Measurements from ENCODE around the gene GPC6.

The GPC6 gene

DNA sequence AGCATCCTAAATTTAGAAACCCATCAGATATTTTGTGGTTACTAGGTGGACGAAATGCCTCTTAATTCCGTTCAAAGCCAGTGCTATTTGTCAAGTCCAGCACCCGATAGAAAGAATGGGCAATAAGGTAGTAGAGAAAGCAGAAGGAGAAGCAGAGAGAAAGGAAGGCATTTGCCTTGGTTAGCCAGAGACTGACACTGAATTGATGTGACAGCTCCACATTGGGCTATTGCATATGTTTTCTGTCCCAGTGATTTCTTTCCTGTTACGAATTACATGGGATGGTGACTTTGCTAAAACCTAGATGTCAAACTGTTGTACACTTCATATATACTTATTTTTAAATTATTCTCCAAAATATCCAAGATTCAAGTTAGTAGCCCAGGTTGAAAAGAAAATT lies 710.3 kb downstream of the GPC6 start:
- TF ChIP-seq GATA3 (IDR thresholded peaks at IDR 0.05; ENCODE audit: low read depth, low read length) (no peak), GATA2 (IDR thresholded peaks at IDR 0.05; ENCODE audit: low read depth, low read length) (no peak)

DNA sequence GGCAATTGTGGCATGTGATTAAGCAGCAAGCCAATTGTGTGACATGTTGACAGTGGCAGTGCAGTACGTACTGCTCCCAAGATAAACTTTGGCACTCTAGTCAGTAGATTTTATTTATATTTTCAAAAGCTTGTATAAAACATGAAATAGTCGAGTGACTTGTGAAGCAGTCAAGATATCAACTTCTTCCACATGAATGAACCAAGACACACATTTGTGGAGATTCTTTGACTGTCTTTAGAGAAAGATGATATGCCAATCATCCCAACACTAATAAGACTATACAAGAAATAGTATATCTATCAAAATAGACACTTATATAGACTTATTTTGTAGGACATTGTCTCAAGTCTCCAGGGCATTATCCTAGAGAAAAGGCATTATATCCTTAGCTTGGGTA lies 714.8 kb downstream of the GPC6 start:
- TF ChIP-seq GATA3 (IDR thresholded peaks at IDR 0.05; ENCODE audit: low read depth, low read length) (no peak), GATA2 (IDR thresholded peaks at IDR 0.05; ENCODE audit: low read depth, low read length) (no peak)

DNA sequence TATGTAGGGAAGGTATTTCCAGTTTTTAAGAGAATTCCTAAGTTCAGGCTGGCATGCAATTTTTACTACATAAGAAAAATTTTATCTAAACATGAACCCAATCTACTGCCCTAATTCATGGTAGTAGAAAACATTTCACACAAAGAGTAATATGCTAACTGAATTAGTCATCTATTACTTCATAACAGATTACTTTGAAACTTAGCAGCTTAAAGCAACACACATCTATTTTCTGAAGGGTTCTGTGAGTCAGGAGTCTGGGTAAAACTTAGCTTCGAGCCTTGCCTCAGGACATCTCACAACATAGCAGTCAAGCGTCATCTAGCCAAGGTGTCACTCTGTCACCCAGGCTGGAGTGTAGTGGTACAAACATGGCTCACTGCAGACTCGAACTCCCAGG lies 715.4 kb downstream of the GPC6 start:
- TF ChIP-seq GATA3 (IDR thresholded peaks at IDR 0.05; ENCODE audit: low read depth, low read length) (no peak), GATA2 (IDR thresholded peaks at IDR 0.05; ENCODE audit: low read depth, low read length) (no peak)

DNA sequence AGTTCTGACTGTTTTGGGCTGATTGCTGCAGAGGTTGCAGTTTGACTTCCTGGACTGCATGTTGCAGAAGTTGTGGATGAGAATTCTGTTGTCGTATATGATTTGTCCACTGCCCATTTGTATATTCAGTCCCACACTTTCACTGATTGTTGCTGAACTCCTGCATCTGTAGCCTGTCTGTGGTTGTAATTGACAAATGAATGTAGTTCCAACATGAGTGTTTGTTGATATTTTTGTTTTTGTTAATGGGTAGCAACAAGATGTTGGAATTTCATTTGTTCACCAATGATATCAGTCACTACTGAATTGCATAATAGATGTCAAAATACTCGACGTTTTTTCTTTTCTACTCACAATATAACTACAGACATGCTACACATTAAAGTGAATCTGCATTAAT lies 719.0 kb downstream of the GPC6 start:
- no peak for TF ChIP-seq GATA2 (IDR thresholded peaks at IDR 0.05; ENCODE audit: low read depth, low read length)

DNA sequence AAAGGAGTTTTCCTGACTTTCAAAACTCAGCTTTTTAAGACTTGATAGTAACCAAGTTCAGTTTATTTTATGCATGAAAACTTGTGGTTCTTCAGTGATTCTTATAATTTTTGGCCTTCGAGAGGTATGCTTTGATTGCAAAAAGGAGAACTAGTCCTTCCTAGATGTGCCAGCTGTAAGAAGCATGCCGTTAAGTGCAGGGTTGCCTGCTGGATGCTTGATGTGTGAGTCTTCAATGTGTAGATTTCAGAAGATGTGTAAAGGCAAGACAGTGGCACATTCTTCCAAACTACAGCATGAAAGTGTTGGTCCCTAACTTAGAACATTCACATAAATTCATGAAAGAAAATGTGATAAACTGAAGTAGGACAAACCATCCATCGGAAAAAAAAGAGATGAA lies 720.4 kb downstream of the GPC6 start:
- TF ChIP-seq GATA2 (IDR thresholded peaks at IDR 0.05; ENCODE audit: low read depth, low read length) (no peak), GATA3 (IDR thresholded peaks at IDR 0.05; ENCODE audit: low read depth, low read length) (no peak)

DNA sequence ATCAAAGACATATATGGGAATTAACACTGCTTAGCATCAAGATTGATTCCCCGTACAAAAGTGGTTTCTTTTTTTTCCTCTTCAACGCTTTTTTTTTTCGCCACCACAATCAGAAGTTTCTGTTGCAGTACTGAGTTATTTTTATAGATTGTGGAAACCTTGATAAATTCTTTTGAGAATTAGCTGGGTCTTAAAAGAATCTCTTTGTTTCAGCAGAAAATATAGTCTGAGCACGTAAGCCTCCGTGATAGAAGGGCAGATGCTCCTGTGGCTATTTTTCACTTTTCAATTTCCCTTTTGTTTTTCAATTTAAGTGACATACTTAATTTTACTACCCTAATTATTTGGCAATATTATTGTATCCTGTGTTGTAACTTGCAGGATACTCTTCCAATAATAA lies 721.0 kb downstream of the GPC6 start:
- TF ChIP-seq GATA2 (IDR thresholded peaks at IDR 0.05; ENCODE audit: low read depth, low read length) (no peak), GATA3 (IDR thresholded peaks at IDR 0.05; ENCODE audit: low read depth, low read length) (no peak)

DNA sequence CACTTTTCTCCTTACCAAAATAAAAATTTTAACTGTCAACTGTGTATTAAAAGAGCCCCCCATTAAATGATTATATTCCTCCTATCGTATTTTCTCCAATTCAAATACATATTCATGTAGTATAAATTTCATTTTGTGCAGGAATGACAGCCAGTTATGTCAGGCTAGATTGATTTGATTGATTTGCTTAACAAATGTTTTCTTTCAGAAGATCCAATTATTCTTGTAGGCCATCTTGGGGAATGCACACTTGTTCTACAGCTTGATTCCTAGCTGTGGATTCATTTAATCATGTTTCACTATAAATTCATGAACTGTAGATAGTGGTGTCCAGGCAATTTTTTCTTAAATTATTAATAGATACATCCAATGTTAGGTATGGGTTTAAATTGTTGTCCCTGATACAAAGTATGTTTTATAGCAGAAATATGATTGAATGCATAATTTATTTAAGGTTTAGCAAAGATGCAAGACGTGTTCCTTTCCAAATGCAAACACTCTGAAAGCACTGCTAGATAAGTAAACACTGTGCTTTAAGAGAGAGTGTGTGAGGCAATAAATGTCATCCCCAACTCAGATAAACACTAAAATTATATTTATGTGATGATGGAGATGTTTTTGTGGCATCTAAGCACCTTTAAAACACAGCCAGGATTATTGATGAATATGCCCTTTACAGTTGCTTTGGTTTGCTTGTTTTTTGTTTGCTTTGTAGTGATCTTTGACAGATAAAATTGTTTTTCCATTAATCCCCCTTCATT lies 721.7 kb downstream of the GPC6 start:
- TF ChIP-seq GATA3 (IDR thresholded peaks at IDR 0.05; ENCODE audit: low read depth, low read length) (no peak), GATA2 (IDR thresholded peaks at IDR 0.05; ENCODE audit: low read depth, low read length) (no peak)

DNA sequence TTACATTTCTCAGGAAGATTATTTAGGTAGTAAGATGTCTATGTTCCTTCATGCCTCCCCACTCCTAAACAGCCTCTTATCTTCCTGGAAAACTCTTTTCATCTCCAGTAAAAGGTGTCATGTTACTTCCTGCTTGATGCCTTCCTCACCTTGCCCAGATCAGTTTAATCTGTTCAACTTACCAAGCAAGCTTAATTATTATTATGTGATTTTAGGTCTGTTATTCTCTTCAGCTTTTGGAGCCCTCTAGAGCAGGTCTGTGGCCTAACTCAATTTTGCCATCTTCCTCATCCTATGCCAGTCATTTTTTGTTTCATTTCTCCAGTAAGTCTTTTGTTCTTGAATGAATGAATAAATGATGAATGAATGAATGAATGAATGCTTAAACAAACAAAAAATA lies 724.5 kb downstream of the GPC6 start:
- TF ChIP-seq GATA3 (IDR thresholded peaks at IDR 0.05; ENCODE audit: low read depth, low read length) (no peak), GATA2 (IDR thresholded peaks at IDR 0.05; ENCODE audit: low read depth, low read length) (no peak)

DNA sequence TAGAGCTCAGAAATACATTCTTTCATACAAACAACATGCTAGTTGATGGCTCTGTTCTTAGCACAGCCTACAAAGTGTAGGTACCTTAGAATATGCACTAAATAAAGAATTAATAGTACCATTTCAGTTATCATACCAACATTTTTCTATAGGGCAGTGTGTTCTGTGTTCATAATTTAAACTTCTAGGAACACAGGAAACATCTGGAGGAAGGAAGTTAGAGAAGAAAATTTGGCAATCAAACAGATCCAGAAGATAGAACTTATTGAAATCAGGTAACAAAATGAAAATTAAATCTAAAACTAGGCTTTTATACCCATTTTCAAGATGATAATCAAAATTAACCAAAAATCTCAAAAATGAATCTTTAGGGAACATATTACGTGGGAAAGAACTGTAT lies 725.3 kb downstream of the GPC6 start:
- TF ChIP-seq GATA2 (IDR thresholded peaks at IDR 0.05; ENCODE audit: low read depth, low read length) (no peak), GATA3 (IDR thresholded peaks at IDR 0.05; ENCODE audit: low read depth, low read length) (no peak)

DNA sequence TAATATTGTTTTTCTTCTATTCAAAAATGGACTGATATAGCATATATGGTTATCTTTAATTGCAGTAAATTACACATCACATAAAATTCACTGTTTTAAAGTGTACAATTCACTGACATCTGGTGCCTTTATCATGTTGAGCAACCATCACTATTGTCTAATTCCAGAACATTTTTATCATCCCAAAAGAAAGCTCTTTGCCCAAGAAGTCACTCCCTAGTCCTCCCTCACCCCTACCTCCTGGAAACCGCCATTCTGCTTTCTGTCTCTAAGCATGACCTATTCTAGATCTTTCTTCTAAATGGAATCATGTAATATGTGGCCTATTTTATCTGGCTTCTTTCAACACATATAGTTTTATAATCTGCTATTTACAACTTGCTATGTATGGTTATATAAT lies 727.2 kb downstream of the GPC6 start:
- TF ChIP-seq GATA2 (IDR thresholded peaks at IDR 0.05; ENCODE audit: low read depth, low read length) (no peak), GATA3 (IDR thresholded peaks at IDR 0.05; ENCODE audit: low read depth, low read length) (no peak)

DNA sequence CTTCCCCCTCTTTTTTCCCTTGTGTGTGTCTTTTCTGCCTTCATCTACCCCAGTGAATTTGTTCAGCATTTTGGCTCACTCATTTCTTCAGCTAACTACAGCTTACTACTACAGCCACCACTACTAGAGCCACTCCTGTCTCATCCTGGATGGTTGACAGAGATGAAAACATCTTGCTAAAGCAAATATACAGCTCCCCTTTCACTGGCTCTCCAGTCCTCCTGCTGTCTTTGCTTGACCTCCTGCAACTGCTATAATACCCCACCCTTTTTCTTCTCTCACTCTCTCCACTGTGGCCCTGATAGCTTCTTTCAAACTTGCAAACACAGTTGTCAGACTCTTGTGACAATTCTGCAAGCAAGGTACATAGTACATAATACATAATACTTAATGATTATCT lies 729.3 kb downstream of the GPC6 start:
- TF ChIP-seq GATA3 (IDR thresholded peaks at IDR 0.05; ENCODE audit: low read depth, low read length) (no peak), GATA2 (IDR thresholded peaks at IDR 0.05; ENCODE audit: low read depth, low read length) (no peak)

DNA sequence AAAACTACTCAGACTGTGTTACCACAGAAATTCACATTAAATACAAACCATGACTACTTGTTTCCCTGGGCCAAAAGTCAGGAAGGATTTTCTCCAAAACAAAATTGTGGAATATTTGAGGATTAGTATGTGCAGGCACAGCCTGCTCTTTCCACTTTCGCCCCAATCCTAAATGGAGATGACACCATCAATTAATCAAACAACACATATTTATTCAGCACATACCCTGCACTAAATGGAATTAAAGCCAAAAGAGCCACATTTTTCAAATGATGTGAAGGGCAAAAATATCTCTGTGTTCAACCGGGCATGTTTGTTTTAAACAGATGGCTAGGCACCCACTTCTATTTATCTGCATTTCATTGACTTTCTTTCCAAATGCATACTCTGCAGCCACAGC lies 729.8 kb downstream of the GPC6 start:
- TF ChIP-seq GATA2 (IDR thresholded peaks at IDR 0.05; ENCODE audit: low read depth, low read length) (no peak), GATA3 (IDR thresholded peaks at IDR 0.05; ENCODE audit: low read depth, low read length) (no peak)

DNA sequence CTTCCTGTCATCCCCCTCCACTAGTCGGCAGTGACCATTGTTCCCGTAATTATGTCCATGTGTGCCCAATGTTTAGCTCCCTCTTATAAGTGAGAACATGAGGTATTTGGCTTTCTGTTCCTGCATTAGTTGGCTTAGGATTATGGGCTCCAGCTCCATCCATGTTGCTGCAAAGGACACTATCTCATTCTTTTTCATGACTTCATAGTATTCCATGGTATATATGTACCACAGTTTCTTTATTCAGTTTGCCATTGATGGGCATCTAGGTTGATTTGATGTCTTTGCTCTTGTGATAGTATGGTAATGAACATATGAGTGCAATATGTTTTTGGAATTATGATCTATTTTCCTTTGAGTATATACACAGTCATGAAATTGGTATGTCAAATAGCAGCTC lies 730.8 kb downstream of the GPC6 start:
- no peak for TF ChIP-seq GATA3 (IDR thresholded peaks at IDR 0.05; ENCODE audit: low read depth, low read length)
- TF ChIP-seq GATA2 (IDR thresholded peaks at IDR 0.05; ENCODE audit: low read depth, low read length): no peak

DNA sequence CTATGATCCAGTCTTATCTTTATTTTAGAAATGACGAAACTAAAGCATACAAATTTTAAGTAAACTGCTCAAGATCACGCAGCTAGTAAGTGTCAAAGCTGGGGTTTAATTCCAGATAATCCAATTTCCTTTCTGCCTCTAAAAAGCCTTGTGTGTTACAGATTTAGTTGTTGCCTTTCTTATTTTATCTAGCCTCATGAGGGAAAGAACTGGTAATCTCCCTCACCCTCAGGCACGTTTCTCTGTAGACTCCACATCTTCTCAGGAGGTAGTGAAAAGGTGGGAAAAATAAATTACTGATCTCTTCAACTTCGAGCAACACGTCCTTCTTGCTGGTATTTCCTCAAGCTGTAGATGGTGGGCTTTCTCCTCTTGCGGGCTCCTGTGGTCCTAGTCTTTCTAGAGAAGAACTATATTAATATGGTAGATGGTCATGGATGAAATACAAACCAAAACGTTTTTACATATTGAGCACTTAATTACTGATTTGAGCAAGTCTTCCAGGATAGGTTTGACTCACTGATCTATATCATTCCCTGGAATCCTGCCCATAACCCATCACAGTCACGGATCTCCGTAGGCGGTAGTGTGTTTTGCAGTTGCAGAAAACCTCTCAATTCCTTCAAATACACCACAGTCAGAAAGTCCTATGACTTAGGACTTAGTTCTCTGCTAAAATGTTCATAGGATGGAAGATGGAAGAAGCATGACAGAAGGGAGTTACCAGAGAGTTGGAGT lies 733.4 kb downstream of the GPC6 start:
- no peak for TF ChIP-seq GATA2 (IDR thresholded peaks at IDR 0.05; ENCODE audit: low read depth, low read length)
- TF ChIP-seq GATA3 (IDR thresholded peaks at IDR 0.05; ENCODE audit: low read depth, low read length): no peak

Measured in SH-SY5Y (cell line).